Chondrocyte (in vitro differentiated cells): ENCODE results near the gene UBE2M. TPM values are rescaled to one million over a fixed set of nuclear protein-coding genes. Genes with fewer than 3 reads are reported as not detected.
"Not testable (repeated sequence)": the region's sequence is repeated elsewhere in the genome, so short reads cannot be mapped to it uniquely, and the experiment has no call there.

Experiments used
- DNase-seq: peaks from one replicate; pipeline ENCODE4 v3.0.0; 2021; ENCODE audit warnings: mixed read lengths, low spot score
- H3K27ac Mint-ChIP-seq: one replicate; pipeline ENCODE4 v1.8.0; 2021; ENCODE audit warnings: mild to moderate bottlenecking, moderate library complexity, mixed read lengths; ENCODE audit not compliant: unreplicated experiment
- H3K27me3 Mint-ChIP-seq: 2 replicates; pipeline ENCODE4 v1.8.0; 2021; ENCODE audit warnings: low read depth, mixed read lengths
- H3K36me3 Mint-ChIP-seq: 2 replicates; pipeline ENCODE4 v1.8.0; 2021; ENCODE audit warnings: low read depth, mixed read lengths
- H3K4me1 Mint-ChIP-seq: 2 replicates; pipeline ENCODE4 v1.8.0; 2021; ENCODE audit warnings: low read depth, mild to moderate bottlenecking, mixed read lengths
- H3K4me3 Mint-ChIP-seq: one replicate; pipeline ENCODE4 v1.8.0; 2021; ENCODE audit warnings: mild to moderate bottlenecking, moderate library complexity, mixed read lengths; ENCODE audit not compliant: unreplicated experiment
- H3K9me3 Mint-ChIP-seq: 2 replicates; pipeline ENCODE4 v1.8.0; 2021; ENCODE audit warnings: low read depth, mixed read lengths
- long read RNA-seq: library from polyadenylated mRNA; stranded (forward); transcript quantifications from one replicate; pipeline ENCODE4 v2.0.0, GENCODE V29; 2021
- total RNA-seq: library from RNA; stranded (reverse); gene quantifications from 3 replicates; pipeline ENCODE4 v1.2.1, GENCODE V29; 2021
- TF ChIP-seq, protein P1 (sequence below): fragments of 200-600 bp; sonication (generic); IDR thresholded peaks from 2 replicates; pipeline ENCODE4 v1.5.0; 2021; ENCODE audit warnings: antibody characterized with exemption, mild to moderate bottlenecking, moderate library complexity

Gene UBE2M
- total RNA-seq = 70.3 to 80.7 TPM (median 76.3 TPM) in 3 replicates
- long read RNA-seq, transcript UBE2M-201 (6 exons, 1,508 nt) = major isoform, 121 of 135 reads
- long read RNA-seq, partial matches to known transcripts = 2 of 135 reads
- long read RNA-seq, other reads (novel, unspliced or antisense) = 12 of 135 reads

DNA sequence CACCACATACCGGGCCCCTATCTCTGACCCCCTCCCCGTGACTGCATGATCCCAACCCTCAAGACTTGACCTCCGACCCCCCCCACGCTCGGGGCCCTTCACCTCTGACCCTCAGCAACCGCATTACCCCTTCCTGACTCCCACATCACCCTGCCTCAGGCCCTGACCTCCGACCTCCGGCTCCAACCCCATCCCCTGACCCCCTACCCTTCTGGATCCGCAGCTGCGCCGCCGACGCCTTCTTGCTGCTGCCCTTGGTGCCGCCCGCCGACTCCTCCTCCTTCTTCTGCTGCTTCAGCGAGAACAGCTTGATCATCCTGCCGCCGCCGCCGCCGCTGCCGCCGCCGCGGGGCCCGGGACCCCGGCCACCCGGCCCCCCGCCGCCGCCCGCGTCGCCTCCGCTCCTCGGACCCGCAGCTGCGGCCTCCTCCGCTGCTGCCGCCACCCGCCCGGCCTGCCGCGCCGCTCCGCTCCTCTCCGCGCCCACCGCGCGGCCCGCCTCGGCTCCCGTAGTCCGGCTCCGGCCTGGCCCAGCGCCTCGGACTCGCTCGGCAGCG is at the start of gene UBE2M:
Gene UBE2M (minus strand): TSS at position 546 of the 557 bp plus-strand sequence. CDS start 230 bp downstream, at position 316.
- DNase-seq = peak; percentile 82
- Mint-ChIP-seq H3K27me3 (no peaks in the 10 kb centered on the region), H3K4me1 (peaks cover 53% of the 10 kb centered on the region), H3K4me3 (peak within 1 kb of the TSS; percentile 96), H3K27ac (peak within 1 kb of the TSS; percentile 98), H3K36me3 (peaks cover 16% of the 10 kb centered on the region), H3K9me3 (no peaks in the 10 kb centered on the region)
- TF ChIP-seq, protein P1, sequence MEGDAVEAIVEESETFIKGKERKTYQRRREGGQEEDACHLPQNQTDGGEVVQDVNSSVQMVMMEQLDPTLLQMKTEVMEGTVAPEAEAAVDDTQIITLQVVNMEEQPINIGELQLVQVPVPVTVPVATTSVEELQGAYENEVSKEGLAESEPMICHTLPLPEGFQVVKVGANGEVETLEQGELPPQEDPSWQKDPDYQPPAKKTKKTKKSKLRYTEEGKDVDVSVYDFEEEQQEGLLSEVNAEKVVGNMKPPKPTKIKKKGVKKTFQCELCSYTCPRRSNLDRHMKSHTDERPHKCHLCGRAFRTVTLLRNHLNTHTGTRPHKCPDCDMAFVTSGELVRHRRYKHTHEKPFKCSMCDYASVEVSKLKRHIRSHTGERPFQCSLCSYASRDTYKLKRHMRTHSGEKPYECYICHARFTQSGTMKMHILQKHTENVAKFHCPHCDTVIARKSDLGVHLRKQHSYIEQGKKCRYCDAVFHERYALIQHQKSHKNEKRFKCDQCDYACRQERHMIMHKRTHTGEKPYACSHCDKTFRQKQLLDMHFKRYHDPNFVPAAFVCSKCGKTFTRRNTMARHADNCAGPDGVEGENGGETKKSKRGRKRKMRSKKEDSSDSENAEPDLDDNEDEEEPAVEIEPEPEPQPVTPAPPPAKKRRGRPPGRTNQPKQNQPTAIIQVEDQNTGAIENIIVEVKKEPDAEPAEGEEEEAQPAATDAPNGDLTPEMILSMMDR = no peak

GRCh38 chr19:58607213-58607612 is 48.8 kb upstream of the UBE2M start:
- not testable (repeated sequence) for H3K27ac Mint-ChIP-seq, H3K4me3 Mint-ChIP-seq, DNase-seq, H3K36me3 Mint-ChIP-seq, H3K27me3 Mint-ChIP-seq, H3K9me3 Mint-ChIP-seq, H3K4me1 Mint-ChIP-seq

GRCh38 chr19:58606251-58606896 is 48.0 kb upstream of the UBE2M start:
- not testable (repeated sequence) for H3K27me3 Mint-ChIP-seq, H3K4me1 Mint-ChIP-seq, H3K9me3 Mint-ChIP-seq, H3K4me3 Mint-ChIP-seq, H3K36me3 Mint-ChIP-seq, H3K27ac Mint-ChIP-seq, DNase-seq

DNA sequence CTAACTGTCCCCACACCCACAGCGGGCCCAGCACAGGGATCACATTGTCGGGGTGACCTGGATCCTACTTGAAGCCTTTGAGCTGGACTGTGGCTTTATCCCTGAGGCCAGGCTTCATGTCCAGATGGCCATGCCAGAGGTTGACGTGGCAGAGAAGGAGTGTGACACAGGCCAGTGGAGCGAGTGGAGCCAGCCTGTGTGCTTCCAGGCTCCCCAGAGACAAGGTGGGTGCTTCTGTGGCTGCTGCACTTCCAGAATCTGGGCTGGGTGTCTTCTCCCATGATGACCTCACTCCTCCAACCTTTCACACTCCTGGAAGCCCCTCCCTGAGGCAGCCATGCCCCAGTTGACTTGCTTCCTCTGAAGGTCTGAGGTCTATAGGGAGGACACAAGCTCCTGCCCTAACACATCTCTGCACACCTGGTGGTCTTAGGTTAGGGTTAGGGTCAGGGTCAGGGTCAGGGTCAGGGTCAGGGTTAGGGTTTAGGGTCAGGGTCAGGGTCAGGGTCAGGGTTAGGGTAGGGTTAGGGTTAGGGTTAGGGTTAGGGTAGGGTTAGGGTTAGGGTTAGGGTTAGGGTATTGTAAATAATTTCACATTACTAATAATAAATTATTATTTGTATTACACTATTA is 27.8 kb upstream of the UBE2M start:
- H3K4me3 Mint-ChIP-seq = no peak overlapping the region
- no peaks in the 10 kb centered on the region for H3K27me3 Mint-ChIP-seq
- TF ChIP-seq, protein P1 = no peak
- H3K27ac Mint-ChIP-seq = peak overlapping the region; percentile 41
- DNase-seq = peak; percentile 42
- no peaks in the 10 kb centered on the region for H3K9me3 Mint-ChIP-seq
- H3K36me3 Mint-ChIP-seq = peaks cover 10% of the 10 kb centered on the region
- H3K4me1 Mint-ChIP-seq = peaks cover 9% of the 10 kb centered on the region

GRCh38 chr19:58585442-58586132 is 27.2 kb upstream of the UBE2M start:
- H3K4me3 Mint-ChIP-seq = no peak overlapping the region
- no peak for DNase-seq
- no peaks in the 10 kb centered on the region for H3K27me3 Mint-ChIP-seq
- H3K36me3 Mint-ChIP-seq = peaks cover 11% of the 10 kb centered on the region
- H3K4me1 Mint-ChIP-seq = peaks cover 13% of the 10 kb centered on the region
- H3K27ac Mint-ChIP-seq = peak overlapping the region; percentile 12
- H3K9me3 Mint-ChIP-seq = no peaks in the 10 kb centered on the region
- TF ChIP-seq, protein P1 = no peak
